ENCODE results near the gene BMP7.

The BMP7 gene

DNA sequence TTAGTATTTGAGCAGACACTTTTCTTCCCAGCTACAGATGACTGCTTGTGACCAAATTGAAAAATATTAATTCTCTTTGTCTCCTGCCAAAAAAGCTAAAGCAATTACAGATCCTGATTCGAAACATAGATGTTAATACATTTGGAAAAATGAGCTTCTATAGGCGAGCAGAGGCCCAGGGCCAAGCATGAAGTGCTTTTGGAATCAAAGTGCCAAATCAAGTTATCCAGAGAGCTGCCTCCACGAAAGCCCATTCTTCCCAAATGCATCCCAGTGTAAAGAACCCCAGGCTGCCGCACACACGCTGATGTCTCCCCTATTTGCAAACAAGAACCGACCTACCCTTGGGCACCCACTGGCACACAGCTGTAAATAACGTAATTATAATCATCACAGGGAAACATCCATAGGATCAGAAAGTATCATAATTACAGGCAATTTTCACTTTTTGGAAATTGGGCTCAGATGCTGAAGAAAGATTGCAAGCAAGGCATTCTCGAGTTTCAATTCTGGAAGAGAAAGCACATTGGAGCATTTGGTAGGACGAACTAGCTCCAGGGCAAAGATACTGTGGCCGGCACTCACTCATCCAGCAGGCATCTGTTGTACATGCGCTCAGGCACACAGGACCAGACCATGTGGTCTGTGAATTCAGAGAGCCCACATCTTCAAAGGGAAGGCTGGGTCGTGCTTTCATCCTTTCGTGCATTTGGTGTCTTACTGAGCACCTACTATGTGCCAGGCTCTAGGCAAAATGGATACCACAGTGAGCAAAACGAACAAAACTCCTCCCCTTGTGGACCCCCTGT, 45.9 kb downstream of the BMP7 start:
- FAIRE-seq, result no peak
- TF ChIP-seq POLR2AphosphoS5 (IDR thresholded peaks at IDR 0.05; ENCODE audit: low read depth, low read length) (no peak), TAF1 (IDR thresholded peaks at IDR 0.05; ENCODE audit: borderline replicate concordance, low read depth, low read length) (no peak), POLR2A (IDR thresholded peaks at IDR 0.05; ENCODE audit: low read depth, low read length) (no peak)
- no peak for DNase-seq (ENCODE audit: insufficient read length)

DNA sequence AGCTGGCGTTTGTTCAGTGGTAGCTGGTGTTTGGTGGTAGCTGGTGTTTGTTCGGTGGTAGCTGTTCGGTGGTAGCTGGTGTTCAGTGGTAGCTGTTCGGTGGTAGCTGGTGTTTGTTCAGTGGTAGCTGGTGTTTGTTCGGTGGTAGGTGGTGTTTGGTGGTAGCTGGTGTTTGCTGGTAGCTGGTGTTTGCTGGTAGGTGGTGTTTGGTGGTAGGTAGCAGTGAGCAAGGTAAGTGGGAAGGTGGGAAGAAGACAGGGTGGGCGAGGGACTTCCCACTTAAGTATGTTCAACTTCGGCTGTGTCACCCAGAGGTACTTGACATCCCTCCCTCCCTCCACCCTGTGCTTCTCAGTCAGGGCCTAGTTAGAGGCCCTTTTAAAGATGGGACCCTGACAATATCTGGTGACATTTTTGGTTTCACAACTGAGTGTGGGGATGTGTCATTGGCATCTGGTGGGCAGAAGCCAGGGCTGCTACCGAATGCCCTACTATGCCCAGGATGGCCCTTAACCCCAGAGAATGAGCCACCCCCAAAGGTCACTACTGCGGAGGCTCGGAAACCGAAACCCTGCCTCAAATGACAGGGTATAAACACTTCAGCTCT, 47.3 kb downstream of the BMP7 start:
- FAIRE-seq (no peak), DNase-seq (ENCODE audit: insufficient read length) (no peak)
- no peak for TF ChIP-seq POLR2A (IDR thresholded peaks at IDR 0.05; ENCODE audit: low read depth, low read length)
- no peak for TF ChIP-seq POLR2AphosphoS5 (IDR thresholded peaks at IDR 0.05; ENCODE audit: low read depth, low read length)
- TF ChIP-seq TAF1 (IDR thresholded peaks at IDR 0.05; ENCODE audit: borderline replicate concordance, low read depth, low read length), result no peak

DNA sequence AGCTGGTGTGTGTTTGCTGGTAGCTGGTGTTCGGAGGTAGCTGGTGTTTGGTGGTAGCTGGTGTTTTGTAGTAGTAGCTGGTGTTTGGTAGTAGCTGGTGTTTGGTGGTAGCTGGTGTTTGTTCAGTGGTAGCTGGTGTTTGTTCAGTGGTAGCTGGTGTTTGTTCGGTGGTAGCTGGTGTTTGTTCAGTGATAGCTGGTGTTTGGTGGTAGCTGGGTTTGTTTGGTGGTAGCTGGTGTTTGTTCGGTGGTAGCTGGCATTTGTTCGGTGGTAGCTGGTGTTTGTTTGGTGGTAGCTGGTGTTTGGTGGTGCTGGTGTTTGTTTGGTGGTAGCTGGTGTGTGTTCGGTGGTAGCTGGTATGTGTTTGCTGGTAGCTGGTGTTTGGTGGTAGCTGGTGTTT, 48.0 kb downstream of the BMP7 start:
- no peak for TF ChIP-seq POLR2A (IDR thresholded peaks at IDR 0.05; ENCODE audit: low read depth, low read length)
- FAIRE-seq (no peak), DNase-seq (ENCODE audit: insufficient read length) (no peak)

- no peak for TF ChIP-seq POLR2A (IDR thresholded peaks at IDR 0.05; ENCODE audit: low read depth, low read length)
- TF ChIP-seq TAF1 (IDR thresholded peaks at IDR 0.05; ENCODE audit: borderline replicate concordance, low read depth, low read length), result no peak
- no peak for TF ChIP-seq POLR2AphosphoS5 (IDR thresholded peaks at IDR 0.05; ENCODE audit: low read depth, low read length)
- no peak for DNase-seq (ENCODE audit: insufficient read length)
- no peak for FAIRE-seq
Observed at GRCh38 chr20:57217802-57218201, 48.6 kb downstream of the BMP7 start.

DNA sequence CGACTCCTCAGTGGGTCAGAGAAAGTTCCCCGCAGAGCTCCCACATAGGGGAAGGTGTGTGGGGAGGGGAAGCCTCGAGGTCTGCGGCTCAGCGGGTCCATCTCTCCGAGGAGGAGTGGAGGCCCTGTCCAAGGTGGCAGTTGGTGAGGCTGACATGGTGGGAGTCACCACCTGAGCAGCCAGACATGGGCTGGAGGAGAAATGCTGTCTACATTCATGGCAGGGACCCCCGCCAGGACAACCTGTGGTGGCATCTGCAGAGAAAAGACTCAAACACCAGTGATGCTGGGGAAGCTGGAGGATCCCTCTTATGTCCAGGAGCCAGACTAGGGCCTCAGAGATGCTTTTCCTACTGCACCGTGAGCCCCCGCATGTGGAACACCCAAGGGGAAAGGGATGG, 49.8 kb downstream of the BMP7 start:
- TF ChIP-seq POLR2AphosphoS5 (IDR thresholded peaks at IDR 0.05; ENCODE audit: low read depth, low read length), result no peak
- TF ChIP-seq TAF1 (IDR thresholded peaks at IDR 0.05; ENCODE audit: borderline replicate concordance, low read depth, low read length), result no peak
- no peak for TF ChIP-seq POLR2A (IDR thresholded peaks at IDR 0.05; ENCODE audit: low read depth, low read length)
- DNase-seq (ENCODE audit: insufficient read length), result no peak
- no peak for FAIRE-seq

DNA sequence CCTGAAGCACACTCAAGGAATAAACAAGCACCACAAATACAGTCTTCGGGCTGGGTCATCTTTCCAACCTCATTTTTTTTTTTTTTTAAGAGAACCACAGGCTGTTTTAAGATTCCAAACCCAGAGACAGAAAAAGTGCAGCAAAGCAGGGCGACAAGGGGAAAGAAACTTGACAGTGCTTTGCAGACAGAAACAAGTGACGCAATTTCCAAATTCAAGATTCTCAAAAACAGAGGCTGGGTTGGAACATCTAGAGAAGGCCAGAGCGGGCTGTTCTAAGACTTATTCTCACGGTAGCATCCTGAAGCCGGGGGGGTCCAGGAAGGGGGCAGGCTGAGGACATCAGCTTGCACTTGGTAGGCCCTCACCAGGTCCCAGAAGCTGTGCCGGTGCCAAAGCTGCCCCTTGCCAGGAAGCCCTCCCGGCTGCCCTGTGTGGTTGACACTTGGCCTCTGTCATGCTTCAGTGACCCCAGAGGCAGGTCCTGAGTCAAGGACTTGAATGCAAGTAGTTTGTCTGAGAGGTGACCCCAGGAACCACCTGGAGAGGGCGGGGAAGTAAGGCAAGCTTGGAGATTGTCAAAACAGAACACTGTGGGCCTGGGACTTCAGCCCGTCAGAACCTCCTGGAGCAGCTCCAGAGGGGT, 50.5 kb downstream of the BMP7 start:
- TF ChIP-seq POLR2AphosphoS5 (IDR thresholded peaks at IDR 0.05; ENCODE audit: low read depth, low read length), result no peak
- TF ChIP-seq TAF1 (IDR thresholded peaks at IDR 0.05; ENCODE audit: borderline replicate concordance, low read depth, low read length), result no peak
- TF ChIP-seq POLR2A (IDR thresholded peaks at IDR 0.05; ENCODE audit: low read depth, low read length), result no peak
- DNase-seq (ENCODE audit: insufficient read length) (no peak), FAIRE-seq (no peak)

DNA sequence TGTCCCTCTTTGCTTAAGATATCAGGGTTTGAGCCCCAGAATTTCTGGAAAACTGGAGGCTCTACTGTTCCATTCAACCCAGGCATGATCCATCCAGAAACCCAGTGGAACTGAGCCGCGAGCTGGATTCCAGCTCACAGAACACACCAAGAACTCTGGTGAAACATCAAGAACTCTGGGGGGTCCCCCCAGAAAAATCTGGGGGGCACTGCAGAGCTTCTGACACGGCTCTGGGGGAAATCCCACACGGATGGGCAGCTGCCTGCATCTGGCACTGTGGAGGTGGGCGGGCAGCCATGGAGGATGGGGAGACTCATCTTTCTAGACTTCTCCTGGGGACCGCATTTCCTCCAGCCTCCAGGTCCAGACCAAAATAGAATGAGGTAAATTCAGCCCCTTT, 51.0 kb downstream of the BMP7 start:
- DNase-seq (ENCODE audit: insufficient read length) (no peak), FAIRE-seq (no peak)
- TF ChIP-seq POLR2AphosphoS5 (IDR thresholded peaks at IDR 0.05; ENCODE audit: low read depth, low read length) (no peak), POLR2A (IDR thresholded peaks at IDR 0.05; ENCODE audit: low read depth, low read length) (no peak), TAF1 (IDR thresholded peaks at IDR 0.05; ENCODE audit: borderline replicate concordance, low read depth, low read length) (no peak)

DNA sequence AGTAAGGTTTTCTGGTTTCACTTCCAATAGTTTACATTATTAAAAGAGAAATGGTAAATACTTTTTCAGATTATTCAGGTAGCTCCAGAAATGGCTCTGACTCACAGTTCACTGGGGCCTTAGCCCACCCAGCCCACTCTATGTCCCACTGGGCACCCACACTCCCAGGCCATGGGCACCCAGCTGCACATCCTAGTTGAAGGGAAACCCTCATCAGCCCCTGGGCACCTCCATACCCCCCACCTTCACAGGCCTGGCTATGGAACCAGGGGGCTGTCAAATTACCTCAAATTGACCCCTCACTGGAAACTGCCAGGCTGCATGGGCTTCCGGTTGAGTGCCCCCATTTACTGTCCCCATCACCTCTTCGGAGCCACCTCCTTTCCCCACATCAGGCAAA, 51.5 kb downstream of the BMP7 start:
- DNase-seq (ENCODE audit: insufficient read length), result no peak
- TF ChIP-seq POLR2AphosphoS5 (IDR thresholded peaks at IDR 0.05; ENCODE audit: low read depth, low read length), result no peak
- TF ChIP-seq POLR2A (IDR thresholded peaks at IDR 0.05; ENCODE audit: low read depth, low read length), result no peak
- no peak for TF ChIP-seq TAF1 (IDR thresholded peaks at IDR 0.05; ENCODE audit: borderline replicate concordance, low read depth, low read length)
- no peak for FAIRE-seq

DNA sequence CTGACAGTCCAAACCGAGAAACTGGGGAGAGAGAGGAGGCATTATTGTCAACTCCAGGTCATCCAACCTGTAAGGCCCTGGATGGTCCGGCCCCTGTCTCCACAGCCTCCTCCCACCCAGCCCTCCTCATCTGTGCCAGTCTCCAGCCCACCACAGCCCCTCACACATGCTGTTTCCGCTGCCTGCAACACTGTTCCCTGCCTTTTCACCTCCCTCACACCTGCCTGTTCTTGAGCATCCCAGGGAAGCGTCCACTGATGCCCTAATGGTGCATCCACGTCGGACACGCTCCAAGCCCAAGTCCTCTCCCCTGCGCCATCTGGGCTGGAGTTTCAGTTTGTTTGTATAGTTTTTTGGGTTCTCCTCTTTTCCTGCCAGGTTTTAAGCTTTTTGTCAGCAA, 52.0 kb downstream of the BMP7 start:
- FAIRE-seq, result no peak
- DNase-seq (ENCODE audit: insufficient read length), result no peak
- TF ChIP-seq POLR2AphosphoS5 (IDR thresholded peaks at IDR 0.05; ENCODE audit: low read depth, low read length) (no peak), TAF1 (IDR thresholded peaks at IDR 0.05; ENCODE audit: borderline replicate concordance, low read depth, low read length) (no peak)

DNA sequence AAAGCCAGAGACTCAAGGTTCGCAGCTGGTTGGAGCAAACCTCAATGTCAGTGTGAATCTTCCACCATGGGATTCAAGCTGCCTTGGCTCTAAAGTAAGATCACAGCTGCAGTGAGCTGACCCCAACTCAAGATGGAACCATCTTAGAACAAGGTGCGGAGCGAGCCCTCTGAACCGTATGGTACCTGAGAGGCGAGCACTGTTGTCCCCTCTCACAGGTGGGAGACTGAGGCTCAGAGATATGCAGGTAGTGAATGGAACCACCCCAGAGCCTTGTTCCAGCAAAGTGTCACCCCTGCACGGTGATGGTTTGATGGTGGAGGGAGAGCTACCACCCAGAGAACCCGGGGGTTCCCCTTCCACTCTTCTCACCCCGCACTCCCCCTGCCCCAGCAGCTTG, 52.5 kb downstream of the BMP7 start:
- TF ChIP-seq POLR2A (IDR thresholded peaks at IDR 0.05; ENCODE audit: low read depth, low read length), result no peak
- no peak for TF ChIP-seq POLR2AphosphoS5 (IDR thresholded peaks at IDR 0.05; ENCODE audit: low read depth, low read length)
- TF ChIP-seq TAF1 (IDR thresholded peaks at IDR 0.05; ENCODE audit: borderline replicate concordance, low read depth, low read length), result no peak
- FAIRE-seq (no peak), DNase-seq (ENCODE audit: insufficient read length) (no peak)

DNA sequence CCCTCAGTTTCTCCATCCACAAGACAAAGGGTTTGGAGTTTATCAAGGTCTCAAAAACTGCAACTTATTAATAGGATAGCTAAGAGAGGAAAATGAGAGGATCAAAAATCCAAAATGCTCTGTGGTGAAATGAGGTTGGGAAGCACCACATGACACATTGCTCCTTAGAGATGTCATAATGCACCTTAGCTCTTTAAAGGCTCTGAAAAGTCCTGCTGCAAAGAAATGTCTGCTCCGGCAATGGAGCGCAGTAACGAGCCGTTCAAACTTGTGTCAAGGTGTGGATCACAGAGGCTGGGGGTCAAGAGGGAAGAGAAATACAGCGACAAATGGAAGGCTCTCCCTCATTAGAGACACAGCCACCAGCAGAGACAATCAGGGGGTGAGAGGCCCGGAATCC, 53.1 kb downstream of the BMP7 start:
- TF ChIP-seq TAF1 (IDR thresholded peaks at IDR 0.05; ENCODE audit: borderline replicate concordance, low read depth, low read length), result no peak
- no peak for TF ChIP-seq POLR2AphosphoS5 (IDR thresholded peaks at IDR 0.05; ENCODE audit: low read depth, low read length)
- TF ChIP-seq POLR2A (IDR thresholded peaks at IDR 0.05; ENCODE audit: low read depth, low read length), result no peak
- DNase-seq (ENCODE audit: insufficient read length) (no peak), FAIRE-seq (no peak)
